SU-DHL-6 (cell line): ENCODE data around the gene FANCC.

Experiments
- H2AFZ ChIP-seq: fragments of 200-600 bp; sonication (generic); 2 replicates; pipeline ENCODE4 v1.6.1; 2014; ENCODE audit warnings: low read depth, mild to moderate bottlenecking, moderate library complexity, mixed read lengths, antibody characterized with exemption, low read length; ENCODE audit not compliant: severe bottlenecking
- H3F3A ChIP-seq: fragments of 200-600 bp; shearing (Covaris generic); 2 replicates; pipeline ENCODE4 v1.6.0; 2016; ENCODE audit warnings: antibody characterized with exemption, mild to moderate bottlenecking; ENCODE audit not compliant: insufficient read depth
- H3K27ac ChIP-seq: fragments of 200-600 bp; sonication (generic); 2 replicates; pipeline ENCODE4 v1.5.1; 2016; ENCODE audit warnings: low read depth, mild to moderate bottlenecking, low read length, moderate library complexity, mixed read lengths
- H3K27me3 ChIP-seq: fragments of 200-600 bp; sonication (generic), shearing (Covaris generic); 2 replicates; pipeline ENCODE4 v1.6.0; 2014; ENCODE audit warnings: mild to moderate bottlenecking, low read length
- H3K36me3 ChIP-seq: fragments of 200-600 bp; sonication (generic); 2 replicates; pipeline ENCODE4 v1.6.1; 2014; ENCODE audit warnings: mild to moderate bottlenecking, low read length, mixed read lengths
- H3K4me2 ChIP-seq: fragments of 300-600, 200-600 bp; shearing (Covaris generic), sonication (generic); 2 replicates; pipeline ENCODE4 v1.6.0; 2014; ENCODE audit warnings: low read length, low read depth, mild to moderate bottlenecking; ENCODE audit not compliant: poor library complexity, severe bottlenecking
- H3K4me3 ChIP-seq: fragments of 200-600 bp; sonication (generic); 2 replicates; pipeline ENCODE4 v1.5.1; 2014; ENCODE audit warnings: antibody characterized with exemption, low read length, mild to moderate bottlenecking, mixed read lengths; ENCODE audit not compliant: insufficient read depth, poor library complexity, severe bottlenecking
- H3K79me2 ChIP-seq: fragments of 200-600 bp; sonication (generic); 2 replicates; pipeline ENCODE4 v1.6.1; 2014; ENCODE audit warnings: mild to moderate bottlenecking, low read length, moderate library complexity; ENCODE audit not compliant: insufficient read depth
- H3K9ac ChIP-seq: fragments of 200-600 bp; sonication (generic); 2 replicates; pipeline ENCODE4 v1.7.0; 2014; ENCODE audit warnings: mild to moderate bottlenecking, low read length
- H3K9me2 ChIP-seq: fragments of 200-600 bp; sonication (generic); replicated peaks from 2 replicates; pipeline ENCODE4 v1.6.1; 2014; ENCODE audit warnings: low read length; ENCODE audit not compliant: insufficient read depth
- H3K9me3 ChIP-seq: fragments of 200-600 bp; sonication (generic); 2 replicates; pipeline ENCODE4 v1.6.1; 2014; ENCODE audit warnings: low read length, mixed read lengths; ENCODE audit not compliant: insufficient read depth
- H4K20me1 ChIP-seq: fragments of 200-600 bp; sonication (generic); 2 replicates; pipeline ENCODE4 v1.6.1; 2014; ENCODE audit warnings: low read depth, mild to moderate bottlenecking, antibody characterized with exemption, low read length, moderate library complexity, mixed read lengths
- CTCF ChIP-seq: fragments of 200-600 bp; sonication (generic); IDR thresholded peaks from one replicate; pipeline ENCODE4 v1.5.1; 2017; ENCODE audit warnings: antibody characterized with exemption, mild to moderate bottlenecking, low read length, moderate library complexity; ENCODE audit not compliant: insufficient read depth, poor library complexity, severe bottlenecking
- EZH2phosphoT487 ChIP-seq: fragments of 200-600 bp; sonication (generic), shearing (Covaris generic); conservative IDR thresholded peaks from 2 replicates; pipeline ENCODE4 v1.6.1; 2018; ENCODE audit warnings: mild to moderate bottlenecking, antibody characterized with exemption, low read length, moderate library complexity, mixed read lengths

Gene FANCC

GRCh38 chr9:95078939-95079338 is 238.6 kb downstream of the FANCC start:
- Histone ChIP-seq H4K20me1 (no peaks in the 10 kb centered on the region), H3K79me2 (no peaks in the 10 kb centered on the region), H3K9me3 (no peaks in the 10 kb centered on the region), H3K36me3 (no peaks in the 10 kb centered on the region), H3K27me3 (no peaks in the 10 kb centered on the region), H3K9ac (no peak overlapping the region), H3K9me2 (no peaks in the 10 kb centered on the region), H2AFZ (no peak overlapping the region), H3K27ac (no peak overlapping the region), H3F3A (no peaks in the 10 kb centered on the region), H3K4me2 (no peak overlapping the region), H3K4me3 (no peak overlapping the region)
- no peak for TF ChIP-seq EZH2phosphoT487

GRCh38 chr9:95078511-95078910 is 239.0 kb downstream of the FANCC start:
- TF ChIP-seq EZH2phosphoT487 (no peak), CTCF (no peak)
- H3K4me2 ChIP-seq: no peak overlapping the region
- H3K9ac ChIP-seq: no peak overlapping the region
- no peaks in the 10 kb centered on the region for H3K79me2 ChIP-seq
- H3K9me3 ChIP-seq: no peaks in the 10 kb centered on the region
- no peaks in the 10 kb centered on the region for H3K36me3 ChIP-seq
- no peaks in the 10 kb centered on the region for H3K27me3 ChIP-seq
- H2AFZ ChIP-seq: no peak overlapping the region
- H3K27ac ChIP-seq: no peak overlapping the region
- no peaks in the 10 kb centered on the region for H3K9me2 ChIP-seq
- no peak overlapping the region for H3K4me3 ChIP-seq
- no peaks in the 10 kb centered on the region for H4K20me1 ChIP-seq
- no peaks in the 10 kb centered on the region for H3F3A ChIP-seq

DNA sequence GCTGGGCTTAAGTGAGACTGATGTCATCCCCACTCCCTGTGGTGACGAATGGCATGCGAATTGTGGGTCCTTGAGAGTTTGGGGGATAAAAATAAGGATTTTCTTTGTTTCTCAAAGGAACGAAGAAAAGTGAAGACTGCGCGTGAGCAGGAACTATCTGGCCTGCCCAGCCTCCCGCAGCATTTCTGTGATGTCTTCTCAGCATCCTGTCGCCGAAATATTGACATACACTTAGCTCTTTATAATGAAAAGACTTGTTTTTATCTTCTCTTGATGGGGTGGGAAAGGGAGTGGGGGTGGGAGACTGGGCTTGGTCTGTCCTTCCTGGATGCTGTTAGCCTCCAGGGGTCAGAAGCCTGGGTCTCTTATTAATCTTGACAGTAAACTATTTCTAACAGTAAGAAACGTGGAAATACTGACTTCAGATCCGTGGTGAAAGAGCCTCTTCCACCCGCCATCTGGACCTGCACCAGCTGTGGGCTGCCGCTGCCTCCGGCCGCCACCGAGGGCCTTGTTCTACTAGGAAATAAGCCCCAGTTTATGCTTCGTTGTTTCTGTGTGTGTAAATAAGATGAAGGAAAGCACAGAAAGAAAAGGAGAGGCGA is 239.6 kb downstream of the FANCC start:
- H3K4me2 ChIP-seq: no peak overlapping the region
- no peaks in the 10 kb centered on the region for H3F3A ChIP-seq
- no peaks in the 10 kb centered on the region for H3K9me3 ChIP-seq
- H3K9ac ChIP-seq: no peak overlapping the region
- TF ChIP-seq EZH2phosphoT487 (no peak), CTCF (no peak)
- no peaks in the 10 kb centered on the region for H3K27me3 ChIP-seq
- H3K27ac ChIP-seq: no peak overlapping the region
- H3K79me2 ChIP-seq: no peaks in the 10 kb centered on the region
- no peaks in the 10 kb centered on the region for H3K9me2 ChIP-seq
- H3K4me3 ChIP-seq: no peak overlapping the region
- no peaks in the 10 kb centered on the region for H3K36me3 ChIP-seq
- H4K20me1 ChIP-seq: no peaks in the 10 kb centered on the region
- no peak overlapping the region for H2AFZ ChIP-seq

GRCh38 chr9:95077053-95077765 is 240.3 kb downstream of the FANCC start:
- H3K36me3 ChIP-seq: no peaks in the 10 kb centered on the region
- no peak overlapping the region for H3K4me2 ChIP-seq
- no peaks in the 10 kb centered on the region for H3K9me3 ChIP-seq
- H3K27ac ChIP-seq: no peak overlapping the region
- no peak overlapping the region for H3K9ac ChIP-seq
- H3K79me2 ChIP-seq: no peaks in the 10 kb centered on the region
- H3K27me3 ChIP-seq: no peaks in the 10 kb centered on the region
- H3K9me2 ChIP-seq: no peaks in the 10 kb centered on the region
- TF ChIP-seq EZH2phosphoT487 (no peak), CTCF (no peak)
- no peak overlapping the region for H3K4me3 ChIP-seq
- H4K20me1 ChIP-seq: no peaks in the 10 kb centered on the region
- H2AFZ ChIP-seq: no peak overlapping the region
- no peaks in the 10 kb centered on the region for H3F3A ChIP-seq
